CD4-positive, alpha-beta T cell (primary cell): Measurements from ENCODE around the gene JAG1. TPM values are rescaled to one million over a fixed set of nuclear protein-coding genes. Genes with fewer than 3 reads are reported as not detected.

Experiments
- ATAC-seq: fragments of 200-7000 bp; cut with Tn5 transposase; one replicate; pipeline ENCODE4 v1.10.0; 2022; ENCODE audit warnings: mild to moderate bottlenecking; ENCODE audit not compliant: poor library complexity
- CTCF ChIA-PET: fragments of 350-600 bp; sonication (Branson Sonifier 250); formaldehyde crosslinking; loops from one replicate; lab custom pipeline; 2021; ENCODE audit warnings: antibody characterized with exemption, inconsistent platforms; lab: Charles Lee
- POLR2A ChIA-PET: fragments of 350-600 bp; sonication (Branson Sonifier 250); formaldehyde crosslinking; loops from one replicate; lab custom pipeline; 2021; ENCODE audit warnings: antibody characterized with exemption, inconsistent platforms; lab: Charles Lee
- DNase-seq, 14 experiments: peaks; one replicate each; pipeline ENCODE4 v3.0.0-alpha.2; 2013 to 2020; ENCODE audit warnings: mixed read lengths in 2 of 14
- H3K27ac ChIP-seq, 2 donors: one replicate each; pipeline versions ENCODE4 v1.5.1 to v1.7.0; 2013; ENCODE audit warnings: low read length in 2 of 2, low read depth in 1 of 2, mild to moderate bottlenecking in 1 of 2
- H3K27me3 ChIP-seq, 2 experiments: 1 replicate in 1 of 2; 2 replicates in 1 of 2; pipeline versions ENCODE4 v1.6.1 to v1.7.0; 2013; ENCODE audit warnings: low read length in 2 of 2, control low read depth in 1 of 2, mild to moderate bottlenecking in 1 of 2, moderate library complexity in 1 of 2; ENCODE audit not compliant: insufficient read depth in 2 of 2, control insufficient read depth in 1 of 2
- H3K36me3 ChIP-seq: one replicate; pipeline ENCODE4 v1.6.1; 2013; ENCODE audit warnings: low read length, control low read depth; ENCODE audit not compliant: insufficient read depth
- H3K4me1 ChIP-seq: one replicate; pipeline ENCODE4 v1.6.1; 2013; ENCODE audit warnings: low read length, control low read depth; ENCODE audit not compliant: insufficient read depth
- H3K4me3 ChIP-seq: one replicate; pipeline ENCODE4 v1.5.1; 2013; ENCODE audit warnings: mild to moderate bottlenecking, low read length, moderate library complexity
- H3K9me3 ChIP-seq, 2 experiments: 1 replicate in 1 of 2; 2 replicates in 1 of 2; pipeline versions ENCODE4 v1.6.1 to v1.7.0; 2013; ENCODE audit warnings: low read length in 2 of 2, mild to moderate bottlenecking in 2 of 2, control low read depth in 1 of 2, moderate library complexity in 1 of 2; ENCODE audit not compliant: control insufficient read depth in 1 of 2, insufficient read depth in 1 of 2
- H3K27ac Mint-ChIP-seq: one replicate; pipeline ENCODE4 v1.8.0; 2020; ENCODE audit warnings: mixed read lengths
- H3K27me3 Mint-ChIP-seq: one replicate; pipeline ENCODE4 v1.8.0; 2021; ENCODE audit warnings: mixed read lengths
- H3K36me3 Mint-ChIP-seq: one replicate; pipeline ENCODE4 v1.8.0; 2021; ENCODE audit warnings: low read depth, mixed read lengths
- H3K4me1 Mint-ChIP-seq: one replicate; pipeline ENCODE4 v1.8.0; 2021; ENCODE audit warnings: low read depth, mixed read lengths
- H3K4me3 Mint-ChIP-seq: one replicate; pipeline ENCODE4 v1.8.0; 2020; ENCODE audit warnings: mild to moderate bottlenecking, mixed read lengths
- H3K9me3 Mint-ChIP-seq: one replicate; pipeline ENCODE4 v1.8.0; 2020; ENCODE audit warnings: mixed read lengths
- CTCF ChIP-seq: fragments of 200-600 bp; IDR thresholded peaks from one replicate; pipeline ENCODE4 v1.8.0; 2022; ENCODE audit warnings: antibody characterized with exemption, mild to moderate bottlenecking
- intact Hi-C, 2 experiments: fragments of 100-400 bp; cut with DNase I in 1 of 2; cut with micrococcal nuclease in 1 of 2; formaldehyde crosslinking; loops; one replicate each; pipeline versions ENCODE4 v1.15.1 to v1.9.0; 2023 to 2025; cut with DNase I, micrococcal nuclease
- total RNA-seq, 174 experiments: library from RNA in 2 of 174; stranded (reverse) in 2 of 174; gene quantifications; one replicate each; pipeline ENCODE4 v1.2.3 and lab custom pipeline; 2021 to 2026

The JAG1 gene
- total RNA-seq, 2 experiments from 2014 or later: 0.77 to 1.2 TPM

- DNase-seq (no peak), ATAC-seq (no peak)
- Mint-ChIP-seq H3K27ac (no peak overlapping the region), H3K27me3 (peaks cover 6% of the 10 kb centered on the region), H3K4me3 (no peak overlapping the region), H3K36me3 (no peaks in the 10 kb centered on the region), H3K4me1 (no peaks in the 10 kb centered on the region), H3K9me3 (no peaks in the 10 kb centered on the region)
- intact Hi-C loops: no loop called here
- H3K27me3 ChIP-seq: peaks cover 0 to 3% of the 10 kb centered on the region in 2 experiments
- no peaks in the 10 kb centered on the region for H3K36me3 ChIP-seq
- H3K4me3 ChIP-seq: no peak overlapping the region
- H3K9me3 ChIP-seq: no peaks in the 10 kb centered on the region
- CTCF ChIA-PET: no interaction called here
- H3K27ac ChIP-seq: no peak overlapping the region
- no peak for TF ChIP-seq CTCF
- POLR2A ChIA-PET: no interaction called here
- H3K4me1 ChIP-seq: no peaks in the 10 kb centered on the region
Measured at GRCh38 chr20:10646886-10647420, 26.8 kb downstream of the JAG1 start.

- H3K9me3 Mint-ChIP-seq: no peaks in the 10 kb centered on the region
- no peaks in the 10 kb centered on the region for H3K36me3 Mint-ChIP-seq
- DNase-seq: no peak
- H3K27me3 ChIP-seq: peaks cover 0 to 3% of the 10 kb centered on the region in 2 experiments
- intact Hi-C loops: no loop called here
- H3K9me3 ChIP-seq: no peaks in the 10 kb centered on the region
- no peak overlapping the region for H3K27ac ChIP-seq
- ChIA-PET CTCF (no interaction called here), POLR2A (no interaction called here)
- peaks cover 6% of the 10 kb centered on the region for H3K27me3 Mint-ChIP-seq
- no peaks in the 10 kb centered on the region for H3K36me3 ChIP-seq
- no peak overlapping the region for H3K27ac Mint-ChIP-seq
- no peaks in the 10 kb centered on the region for H3K4me1 ChIP-seq
- no peak for TF ChIP-seq CTCF
- no peak overlapping the region for H3K4me3 ChIP-seq
- no peak for ATAC-seq
- no peak overlapping the region for H3K4me3 Mint-ChIP-seq
- H3K4me1 Mint-ChIP-seq: no peaks in the 10 kb centered on the region
Measured at GRCh38 chr20:10646006-10646405, 27.8 kb downstream of the JAG1 start.

GRCh38 chr20:10645205-10645570 is 28.6 kb downstream of the JAG1 start:
- no peaks in the 10 kb centered on the region for H3K9me3 ChIP-seq
- intact Hi-C loops: no loop called here
- no peak overlapping the region for H3K27ac ChIP-seq
- no peak for TF ChIP-seq CTCF
- H3K36me3 Mint-ChIP-seq: no peaks in the 10 kb centered on the region
- ChIA-PET CTCF (no interaction called here), POLR2A (no interaction called here)
- H3K4me1 Mint-ChIP-seq: no peaks in the 10 kb centered on the region
- H3K27me3 Mint-ChIP-seq: peaks cover 6% of the 10 kb centered on the region
- H3K27ac Mint-ChIP-seq: no peak overlapping the region
- DNase-seq (no peak), ATAC-seq (no peak)
- H3K9me3 Mint-ChIP-seq: no peaks in the 10 kb centered on the region
- H3K4me1 ChIP-seq: no peaks in the 10 kb centered on the region
- no peak overlapping the region for H3K4me3 ChIP-seq
- no peak overlapping the region for H3K4me3 Mint-ChIP-seq
- H3K27me3 ChIP-seq: no peaks in the 10 kb centered on the region
- H3K36me3 ChIP-seq: no peaks in the 10 kb centered on the region
